Coronary artery (tissue), 2 donors: Measurements from ENCODE around the gene BCL2.
"Not testable (repeated sequence)": the region's sequence is repeated elsewhere in the genome, so short reads cannot be mapped to it uniquely, and the experiment has no call there.

Source experiments
- DNase-seq: peaks from one replicate; pipeline ENCODE4 v3.0.0-alpha.2; 2017; ENCODE audit warnings: low spot score
- H3K27ac ChIP-seq, 2 donors: fragments of 200-600 bp; sonication (generic); one replicate each; pipeline ENCODE4 v1.5.1; 2016 to 2019
- H3K4me3 ChIP-seq: fragments of 200-600 bp; sonication (generic); 2 replicates; pipeline ENCODE4 v1.5.1; 2016; ENCODE audit warnings: mild to moderate bottlenecking, moderate library complexity
- TF ChIP-seq, protein P1 (sequence below): fragments of 200-600 bp; sonication (generic); IDR thresholded peaks from one replicate; pipeline ENCODE4 v1.5.1; 2019; ENCODE audit warnings: antibody characterized with exemption

Gene BCL2

DNA sequence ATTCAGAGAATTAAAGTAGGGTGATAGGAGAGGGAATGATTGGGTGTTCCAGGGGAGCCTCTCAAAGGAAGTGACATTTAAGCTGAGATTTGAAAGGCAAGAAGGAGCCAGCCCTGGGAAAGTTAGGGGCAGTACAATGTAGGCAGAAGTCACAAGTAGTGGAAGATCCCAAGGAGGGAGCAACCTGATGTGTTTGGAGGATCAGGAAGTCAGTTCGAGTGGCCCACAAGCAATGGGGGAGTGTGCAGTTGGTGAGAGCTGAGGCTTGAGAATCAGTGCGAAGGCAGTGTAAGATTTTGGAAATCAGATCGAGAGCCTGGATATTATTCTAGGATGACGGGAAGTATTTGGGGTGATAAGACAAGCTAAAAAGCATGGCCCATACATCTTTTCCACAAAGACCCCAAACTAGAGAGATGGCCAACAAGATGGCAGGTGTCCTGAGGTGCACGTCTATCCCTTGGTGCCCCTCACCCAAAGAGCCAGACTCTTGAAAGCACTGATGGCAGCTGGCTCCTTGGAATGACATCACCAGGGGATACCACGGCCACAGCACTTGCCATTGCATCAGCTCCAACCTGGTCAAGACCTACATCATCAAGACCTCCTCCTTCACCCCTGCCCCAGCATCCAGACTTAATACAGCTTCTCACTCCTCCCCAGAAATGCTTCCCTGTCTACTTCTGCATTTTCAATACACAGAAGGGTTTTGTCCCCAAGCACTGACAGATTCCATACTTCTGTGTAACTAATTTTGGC lies 127.3 kb downstream of the BCL2 start:
- Histone ChIP-seq H3K4me3 (no peak overlapping the region), H3K27ac (no peak overlapping the region)
- TF ChIP-seq, protein P1, sequence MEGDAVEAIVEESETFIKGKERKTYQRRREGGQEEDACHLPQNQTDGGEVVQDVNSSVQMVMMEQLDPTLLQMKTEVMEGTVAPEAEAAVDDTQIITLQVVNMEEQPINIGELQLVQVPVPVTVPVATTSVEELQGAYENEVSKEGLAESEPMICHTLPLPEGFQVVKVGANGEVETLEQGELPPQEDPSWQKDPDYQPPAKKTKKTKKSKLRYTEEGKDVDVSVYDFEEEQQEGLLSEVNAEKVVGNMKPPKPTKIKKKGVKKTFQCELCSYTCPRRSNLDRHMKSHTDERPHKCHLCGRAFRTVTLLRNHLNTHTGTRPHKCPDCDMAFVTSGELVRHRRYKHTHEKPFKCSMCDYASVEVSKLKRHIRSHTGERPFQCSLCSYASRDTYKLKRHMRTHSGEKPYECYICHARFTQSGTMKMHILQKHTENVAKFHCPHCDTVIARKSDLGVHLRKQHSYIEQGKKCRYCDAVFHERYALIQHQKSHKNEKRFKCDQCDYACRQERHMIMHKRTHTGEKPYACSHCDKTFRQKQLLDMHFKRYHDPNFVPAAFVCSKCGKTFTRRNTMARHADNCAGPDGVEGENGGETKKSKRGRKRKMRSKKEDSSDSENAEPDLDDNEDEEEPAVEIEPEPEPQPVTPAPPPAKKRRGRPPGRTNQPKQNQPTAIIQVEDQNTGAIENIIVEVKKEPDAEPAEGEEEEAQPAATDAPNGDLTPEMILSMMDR: no peak
- DNase-seq: no peak

DNA sequence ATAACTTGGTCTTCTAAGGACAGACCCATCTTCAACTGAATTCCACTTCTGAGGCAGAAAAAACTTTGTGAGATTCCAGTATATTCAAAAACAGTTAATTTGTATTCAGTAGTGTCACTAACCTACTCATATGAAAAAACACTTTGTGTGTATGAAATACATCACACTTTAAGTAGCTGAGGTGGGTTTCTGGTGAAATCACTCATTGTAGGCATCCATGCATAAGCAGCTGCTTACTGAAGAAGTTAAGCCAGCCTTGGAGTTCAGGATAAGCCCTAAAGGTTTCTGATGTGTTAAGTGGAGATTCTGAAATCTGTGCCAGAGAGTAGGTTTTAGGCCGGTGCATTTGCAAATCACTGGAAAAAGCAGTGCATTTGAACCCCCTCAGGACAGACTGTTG lies 128.2 kb downstream of the BCL2 start:
- H3K4me3 ChIP-seq: no peak overlapping the region
- H3K27ac ChIP-seq: no peak overlapping the region
- TF ChIP-seq, protein P1: no peak
- DNase-seq: no peak

DNA sequence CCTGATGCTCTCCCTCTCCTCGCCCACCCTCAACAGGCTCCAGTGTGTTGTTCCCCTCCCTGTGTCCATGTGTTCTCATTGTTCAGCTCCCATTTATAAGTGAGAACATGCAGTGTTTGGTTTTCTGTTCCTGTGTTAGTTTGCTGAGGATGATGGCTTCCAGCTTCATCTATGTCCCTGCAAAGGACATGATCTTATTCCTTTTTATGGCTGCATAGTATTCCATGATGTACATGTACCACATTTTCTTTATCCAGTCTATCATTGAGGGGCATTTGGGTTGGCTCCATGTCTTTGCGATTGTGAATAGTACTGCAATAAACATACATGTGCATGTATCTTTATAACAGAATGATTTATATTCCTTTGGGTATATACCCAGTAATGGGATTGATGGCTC lies 128.7 kb downstream of the BCL2 start:
- not testable (repeated sequence) for H3K4me3 ChIP-seq, H3K27ac ChIP-seq, DNase-seq

DNA sequence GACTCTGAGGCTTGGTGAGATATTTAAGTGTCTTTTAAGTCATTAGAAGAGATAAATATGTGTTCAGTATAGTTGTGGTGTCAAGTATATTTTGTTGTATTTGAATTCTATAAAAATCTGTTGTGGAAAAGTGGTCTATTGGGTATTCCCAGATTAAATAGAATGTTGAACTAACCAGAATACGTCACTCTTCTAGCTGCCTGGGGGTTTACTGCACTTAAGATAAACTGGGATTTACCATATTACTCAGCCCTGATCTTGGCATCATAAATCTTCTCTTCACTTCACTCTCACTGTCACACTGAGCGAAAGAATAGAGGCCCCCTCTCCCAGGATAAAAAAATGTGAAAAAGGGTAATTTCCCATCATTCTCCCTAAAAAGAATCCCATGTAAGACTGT lies 129.8 kb downstream of the BCL2 start:
- TF ChIP-seq, protein P1: no peak
- H3K27ac ChIP-seq: no peak overlapping the region

DNA sequence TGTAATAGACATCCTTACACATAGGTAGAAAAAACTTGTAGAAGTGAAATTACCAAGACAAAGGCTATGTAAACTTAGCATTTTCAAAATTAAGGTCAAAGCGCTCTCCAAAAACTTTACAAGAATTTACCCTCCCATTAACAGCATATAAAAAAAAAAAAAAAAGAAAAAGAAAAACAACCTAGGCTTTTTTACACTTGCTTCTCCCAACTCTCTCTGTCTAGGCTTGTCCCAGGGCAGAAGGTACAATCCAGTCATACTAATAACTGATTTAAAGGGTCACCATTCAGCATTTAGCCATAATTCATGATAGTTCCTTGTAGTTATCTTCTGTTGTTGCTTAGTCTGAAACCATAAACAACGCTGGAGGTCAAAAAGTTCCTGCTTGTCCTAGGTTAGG lies 130.5 kb downstream of the BCL2 start:
- no peak for DNase-seq
- TF ChIP-seq, protein P1: no peak
- Histone ChIP-seq H3K27ac (no peak overlapping the region), H3K4me3 (no peak overlapping the region)

More for the DNA sequence above, 129.8 kb downstream of the BCL2 start:
- DNase-seq: no peak
- H3K4me3 ChIP-seq: no peak overlapping the region

DNA sequence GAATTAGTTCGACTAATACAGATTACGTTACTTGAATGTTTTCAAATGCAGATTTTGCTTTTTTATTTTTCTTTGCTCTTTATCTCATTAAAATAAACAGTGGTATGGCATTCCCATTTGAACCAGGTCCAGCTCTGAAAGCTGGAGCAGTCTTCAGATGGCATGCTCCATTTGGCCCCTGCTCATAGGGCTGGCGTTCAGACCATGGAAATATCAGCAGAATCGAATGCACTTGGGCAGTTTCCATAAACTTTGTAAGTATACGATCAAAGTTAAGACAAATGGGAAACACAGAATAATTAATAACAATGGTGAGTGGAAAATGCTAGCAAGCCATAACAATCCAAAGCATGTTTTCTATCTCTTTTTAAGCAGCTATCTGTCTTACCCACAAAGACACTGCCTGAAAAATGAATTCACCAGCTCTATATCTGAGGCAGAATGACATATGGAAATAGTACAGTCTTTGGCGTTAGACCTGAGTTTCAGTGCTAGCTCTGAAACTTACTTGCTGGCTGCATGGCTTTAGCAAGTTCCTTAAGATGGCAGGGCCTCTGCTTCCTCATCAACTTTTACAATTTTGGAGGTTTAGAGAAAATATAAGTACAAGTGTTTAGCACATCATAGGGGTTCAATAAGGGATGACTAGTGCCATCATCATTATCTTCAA lies 131.6 kb downstream of the BCL2 start:
- TF ChIP-seq, protein P1: no peak
- Histone ChIP-seq H3K4me3 (no peak overlapping the region), H3K27ac (no peak overlapping the region)
- no peak for DNase-seq

DNA sequence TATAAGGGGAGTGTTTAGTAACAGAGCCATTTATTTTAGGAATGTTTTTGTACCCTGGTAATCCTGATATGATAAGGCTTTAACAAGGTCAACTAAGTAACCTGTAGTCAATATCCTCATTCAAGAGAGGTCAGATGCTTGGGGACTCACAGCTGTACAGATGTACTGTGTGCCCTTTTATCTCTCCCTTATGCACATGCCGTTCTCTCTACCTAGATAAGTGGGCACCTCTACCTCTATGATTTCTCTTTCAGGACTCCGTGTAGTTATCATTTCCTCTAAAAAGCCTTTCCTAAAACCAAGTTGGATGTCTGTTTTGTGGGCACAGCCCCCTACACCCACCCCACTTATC lies 132.4 kb downstream of the BCL2 start:
- no peak for DNase-seq
- no peak overlapping the region for H3K27ac ChIP-seq
- H3K4me3 ChIP-seq: no peak overlapping the region
- TF ChIP-seq, protein P1: no peak
